Amygdala (tissue), 56 donors: Measurements from ENCODE around the gene RGS1.

Experiments used
- DNase-seq, 56 donors: peaks; one replicate each; lab custom pipeline; 2025; lab: John Stamatoyannopoulos, UW

Gene RGS1

DNA sequence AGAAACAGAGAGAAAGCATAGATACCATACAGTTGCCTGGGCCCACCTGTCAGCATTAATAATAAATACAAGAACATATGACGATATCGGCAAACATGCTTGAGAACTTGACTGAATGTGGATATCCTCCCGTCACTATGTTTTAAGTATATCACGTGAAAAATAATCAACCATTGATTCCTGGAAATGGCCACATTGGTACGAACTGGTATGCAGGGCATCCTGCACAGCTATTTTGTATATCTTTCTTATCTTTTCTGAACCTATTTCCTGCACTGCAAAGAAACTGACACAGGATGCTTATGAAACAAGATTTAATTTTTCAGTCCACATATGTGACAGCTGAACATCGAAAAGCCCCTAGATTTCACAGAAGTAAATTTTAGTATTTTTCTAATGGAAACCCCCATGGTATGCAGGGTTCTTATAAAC, 22.8 kb upstream of the RGS1 start:
- no peak for DNase-seq

DNA sequence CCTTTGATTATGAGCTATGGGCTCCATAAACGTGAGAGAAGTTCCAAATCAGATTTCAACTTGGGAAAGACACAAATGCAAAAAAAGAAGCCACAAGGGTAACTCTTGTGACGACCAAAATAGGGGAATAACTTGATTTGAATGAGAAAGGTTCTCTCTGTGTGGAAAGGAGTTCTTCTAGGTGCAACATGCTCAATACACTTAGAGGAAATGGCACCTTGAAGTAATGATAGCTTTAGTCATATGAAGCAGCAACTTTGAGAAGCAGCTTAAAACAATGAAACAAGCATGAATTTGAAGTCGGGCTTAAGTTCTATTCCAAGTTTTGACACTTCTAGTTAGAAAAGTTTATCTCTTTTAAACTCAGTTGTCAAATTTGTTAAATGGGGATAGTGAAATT, 21.8 kb upstream of the RGS1 start:
- no peak for DNase-seq

DNA sequence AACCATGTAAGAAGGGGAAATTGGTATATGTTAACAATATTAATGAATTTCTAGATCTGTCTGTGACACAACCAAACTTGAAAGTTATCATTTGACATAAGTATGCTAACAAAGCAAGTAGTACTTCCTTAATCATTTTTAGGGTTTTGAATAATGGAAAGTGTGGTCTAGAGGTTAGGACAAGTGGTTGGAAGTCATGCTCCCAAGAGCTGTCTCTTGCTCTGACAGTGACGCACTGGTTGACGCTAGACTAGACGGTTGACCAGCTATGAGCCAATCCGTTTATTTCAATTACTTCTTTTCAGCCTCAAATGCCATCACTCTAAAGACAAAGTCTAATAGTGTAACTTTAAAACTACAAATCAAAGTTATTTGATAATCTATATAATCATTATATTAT, 20.7 kb upstream of the RGS1 start:
- no peak for DNase-seq

DNA sequence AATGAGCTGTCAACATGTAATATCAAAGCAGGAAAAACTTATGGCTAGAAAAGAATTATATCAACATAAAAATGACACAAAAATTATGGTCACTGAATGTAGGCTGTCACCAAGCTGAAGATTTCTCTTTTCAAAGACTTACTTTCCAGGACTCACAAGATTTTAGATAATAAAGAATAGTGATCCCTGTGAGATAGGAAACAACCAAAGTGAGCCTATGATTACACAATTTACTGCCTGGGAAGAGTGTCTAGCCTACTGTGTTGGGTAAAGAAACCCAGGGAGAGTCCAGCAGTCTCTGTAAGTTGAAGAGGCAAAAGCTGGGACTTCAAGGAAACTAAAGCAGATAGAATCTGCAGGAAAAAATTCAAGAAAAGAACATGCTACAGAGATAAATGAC, 20.2 kb upstream of the RGS1 start:
- DNase-seq, result no peak

DNA sequence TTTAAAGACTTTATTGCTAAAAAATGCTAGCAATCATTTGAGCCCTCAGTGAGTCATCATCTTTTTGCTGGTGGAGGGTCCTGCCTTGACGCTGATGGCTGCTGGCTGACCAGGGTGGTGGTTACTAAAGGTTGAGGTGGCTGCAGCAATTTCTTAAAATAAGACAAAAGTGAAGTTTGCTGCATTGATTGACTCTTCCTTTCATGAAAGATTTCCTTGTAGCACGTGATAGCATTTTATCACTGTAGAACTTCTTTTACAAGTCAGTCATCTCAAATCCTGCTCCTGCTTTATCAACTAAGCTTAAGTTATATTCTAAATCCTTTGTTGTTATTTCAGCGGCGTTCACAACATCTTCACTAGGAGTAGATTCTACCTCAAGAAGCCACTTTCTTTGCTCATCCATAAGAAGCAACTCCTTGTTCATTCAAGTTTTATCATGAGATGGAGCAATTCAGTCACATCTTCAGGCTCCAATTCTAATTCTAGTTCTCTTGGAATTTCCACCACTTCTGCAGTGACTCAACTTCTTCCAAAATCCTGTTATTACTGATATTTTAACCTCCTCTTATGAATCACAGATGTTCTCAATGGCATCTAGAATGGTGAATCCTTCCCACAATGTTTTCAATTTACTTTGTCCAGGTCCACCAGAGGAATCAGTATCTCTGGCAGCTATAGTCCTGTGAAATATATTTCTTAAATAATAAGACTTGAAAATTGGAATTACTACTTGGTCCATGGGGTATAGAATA, 17.6 kb upstream of the RGS1 start:
- no peak for DNase-seq

DNA sequence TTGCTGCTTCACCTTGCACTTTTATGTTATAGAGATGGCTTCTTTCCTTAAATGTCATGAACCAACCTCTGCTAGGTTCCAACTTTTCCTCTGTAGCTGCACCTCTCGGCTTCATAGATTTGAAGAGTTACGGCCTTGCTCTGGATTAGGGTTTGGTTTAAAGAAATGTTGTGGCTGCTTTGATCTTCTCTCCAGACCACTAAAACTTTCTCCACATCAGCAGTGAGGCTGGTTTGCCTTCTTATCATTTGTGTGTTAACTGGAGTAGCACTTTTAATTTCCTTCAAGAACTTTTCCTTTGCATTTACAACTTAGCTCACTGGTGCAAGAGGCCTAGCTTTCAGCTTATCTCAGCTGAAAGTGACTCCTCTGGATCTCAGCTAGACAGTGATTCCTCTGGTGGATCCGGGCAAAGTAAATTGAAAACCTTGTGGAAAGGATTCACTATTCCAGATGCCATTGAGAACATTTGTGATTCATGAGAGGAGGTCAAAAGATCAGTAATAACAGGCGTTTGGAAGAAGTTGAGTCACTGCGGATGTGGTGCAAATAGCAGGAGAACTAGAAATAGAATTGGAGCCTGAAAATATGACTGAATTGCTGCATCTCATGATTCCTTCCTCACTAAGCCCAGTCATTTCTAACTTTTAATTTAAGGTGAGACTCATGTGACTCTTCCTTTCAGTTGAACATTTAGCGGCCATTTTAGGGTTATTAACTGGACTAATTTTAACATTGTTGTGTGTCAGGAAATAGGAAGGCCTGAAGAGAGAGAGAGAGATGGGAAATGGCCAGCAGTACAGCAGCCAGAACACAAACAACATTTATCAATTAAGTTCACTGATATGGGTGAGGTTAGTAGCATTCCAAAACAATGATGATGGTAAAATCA, 16.2 kb upstream of the RGS1 start:
- no peak for DNase-seq

DNA sequence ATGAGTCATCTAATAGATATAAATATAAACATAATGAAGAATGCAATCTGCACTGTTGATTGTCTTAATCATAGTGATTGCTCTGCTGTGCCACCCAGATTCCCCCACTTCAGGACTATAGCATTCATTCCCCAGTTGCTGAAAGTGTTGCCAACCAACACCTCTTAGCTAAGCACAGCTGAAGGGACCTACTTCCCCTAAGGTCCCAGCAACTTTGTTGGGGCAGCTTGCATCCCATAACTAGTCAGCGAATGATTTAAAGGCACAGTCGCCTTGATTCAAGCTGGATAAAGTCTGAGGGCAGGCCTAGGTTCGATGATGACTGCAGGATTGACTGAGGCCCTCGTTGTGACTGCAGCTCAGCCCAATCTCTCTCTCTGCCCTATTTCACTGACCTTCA, 14.3 kb upstream of the RGS1 start:
- no peak for DNase-seq

DNA sequence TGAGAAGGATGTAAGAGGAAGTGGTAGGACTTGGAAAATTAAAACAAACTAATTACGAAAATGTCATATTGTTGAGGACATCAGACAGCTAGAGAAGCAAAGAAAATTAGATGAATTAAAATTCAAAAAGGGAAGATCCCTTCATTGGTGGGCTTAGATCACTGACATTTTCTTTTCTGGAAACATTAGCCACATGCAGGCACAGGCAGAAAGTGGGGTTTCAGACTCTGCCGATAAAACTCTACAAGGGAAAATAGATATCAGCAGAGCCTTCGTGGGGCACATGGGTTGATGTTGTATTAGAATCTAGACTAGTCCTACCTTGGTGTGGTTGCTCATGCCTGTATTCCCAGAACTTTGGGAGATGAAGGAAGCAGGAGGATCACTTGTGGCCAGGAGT, 12.4 kb upstream of the RGS1 start:
- DNase-seq, result no peak

DNA sequence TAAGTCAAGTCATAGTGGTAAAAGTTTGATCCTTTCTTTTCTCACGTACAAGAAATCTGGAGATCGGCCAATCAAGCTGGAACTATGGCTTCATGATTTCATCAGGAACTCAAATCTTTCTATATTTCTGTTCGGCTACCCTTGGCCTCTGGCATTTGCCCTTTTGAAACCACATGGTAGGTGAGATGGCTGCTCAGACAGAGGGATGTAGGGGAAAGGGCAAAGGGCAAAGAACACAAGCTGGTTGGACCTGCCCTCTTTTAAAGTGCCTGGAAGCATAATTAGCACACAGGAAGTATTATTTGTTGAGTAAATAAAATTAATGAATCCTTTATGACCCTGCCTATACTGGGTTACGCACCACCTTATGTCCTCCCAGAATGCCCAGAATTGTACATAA, 11.5 kb upstream of the RGS1 start:
- no peak for DNase-seq

DNA sequence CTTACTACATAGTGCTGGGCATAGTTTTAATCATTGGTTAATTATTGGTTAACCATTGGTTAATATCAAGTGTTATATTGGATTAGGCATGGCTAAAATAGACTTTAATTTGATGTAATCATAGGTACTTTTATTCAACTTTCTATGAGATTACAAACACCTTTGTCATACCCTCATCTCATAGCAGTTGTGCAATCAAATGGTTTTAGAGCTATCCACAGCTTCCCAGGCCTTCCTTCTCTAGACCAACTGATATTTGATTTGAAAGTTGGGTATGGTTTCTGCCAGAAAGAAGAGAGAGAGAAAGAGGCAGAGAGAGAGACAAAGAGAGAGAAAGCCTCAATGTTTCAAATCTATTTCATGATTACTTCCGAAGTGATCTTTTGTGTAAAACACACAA, 9.6 kb upstream of the RGS1 start:
- no peak for DNase-seq

DNA sequence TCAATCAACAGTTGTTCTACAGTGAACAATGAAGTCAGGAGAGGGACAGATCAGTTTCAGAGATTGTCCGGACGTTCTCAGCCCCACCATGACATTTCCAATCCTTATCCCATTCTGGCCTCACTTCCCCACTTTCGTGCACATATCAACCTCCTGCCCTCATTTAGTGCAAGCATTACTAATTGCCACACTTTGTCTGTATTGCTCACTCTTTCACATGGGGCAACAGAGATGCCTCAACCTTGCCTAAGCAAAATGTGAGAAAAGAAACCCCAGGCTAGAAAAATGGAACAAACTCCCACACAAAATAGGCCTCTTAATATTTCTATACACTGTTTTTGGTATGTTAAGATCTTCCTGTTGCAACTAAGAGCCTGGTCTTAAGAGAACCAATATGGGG, 8.9 kb upstream of the RGS1 start:
- DNase-seq, result no peak

DNA sequence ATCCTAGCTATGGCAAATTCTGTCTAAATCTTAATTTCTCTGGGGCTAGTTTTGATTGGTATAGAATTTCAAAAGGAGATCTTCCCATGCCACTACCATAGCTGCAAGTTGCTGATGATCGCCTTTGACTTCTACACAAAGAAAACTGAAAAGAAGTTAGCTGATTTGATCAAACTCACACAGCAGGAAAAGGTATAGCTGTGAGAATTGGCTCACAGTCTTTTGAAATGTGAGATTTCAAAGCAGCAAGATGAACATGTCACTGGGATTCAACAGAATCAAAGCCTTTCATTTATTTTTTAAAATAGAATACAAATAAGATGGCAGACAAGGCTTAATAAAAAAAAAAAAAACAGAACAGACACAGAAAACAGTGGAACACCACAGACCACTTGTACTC, 7.5 kb upstream of the RGS1 start:
- DNase-seq, result no peak

DNA sequence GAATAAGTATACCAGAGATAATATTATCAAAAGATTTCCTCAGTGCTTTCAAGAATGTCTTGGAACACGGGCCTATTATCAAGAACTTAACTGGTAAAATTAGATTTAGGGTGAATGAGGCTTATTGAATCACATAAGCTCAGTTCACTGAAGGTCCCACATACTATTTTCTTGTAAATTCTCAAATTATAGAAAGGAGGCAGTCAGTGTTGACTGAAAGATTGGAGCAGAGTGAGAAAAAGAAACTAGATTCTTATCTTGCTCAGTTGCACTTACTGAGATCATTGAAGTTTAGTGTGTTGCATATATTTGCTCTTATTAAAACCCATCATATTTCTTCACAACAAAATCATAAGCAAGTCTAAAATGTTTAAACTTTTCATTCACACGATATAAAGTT, 3.9 kb upstream of the RGS1 start:
- no peak for DNase-seq

DNA sequence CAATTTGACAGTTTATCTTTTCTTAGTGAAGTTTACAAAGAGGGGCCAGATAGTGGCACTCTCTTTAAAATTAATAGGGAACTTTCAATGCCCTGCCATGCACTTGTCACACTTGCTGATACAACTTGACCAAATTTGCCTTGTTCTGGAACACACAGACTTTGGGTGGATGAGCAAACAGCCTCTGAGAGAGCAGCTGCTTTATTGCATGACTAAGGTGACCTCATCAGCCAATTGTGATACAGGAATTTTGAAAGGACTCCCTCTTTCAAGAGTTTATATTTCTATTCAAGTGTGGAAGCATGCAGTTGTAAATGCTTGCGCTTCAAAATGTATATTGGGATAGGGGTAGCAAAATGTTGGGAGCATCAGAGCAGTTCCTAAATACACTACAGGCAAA, 2.1 kb upstream of the RGS1 start:
- no peak for DNase-seq

DNA sequence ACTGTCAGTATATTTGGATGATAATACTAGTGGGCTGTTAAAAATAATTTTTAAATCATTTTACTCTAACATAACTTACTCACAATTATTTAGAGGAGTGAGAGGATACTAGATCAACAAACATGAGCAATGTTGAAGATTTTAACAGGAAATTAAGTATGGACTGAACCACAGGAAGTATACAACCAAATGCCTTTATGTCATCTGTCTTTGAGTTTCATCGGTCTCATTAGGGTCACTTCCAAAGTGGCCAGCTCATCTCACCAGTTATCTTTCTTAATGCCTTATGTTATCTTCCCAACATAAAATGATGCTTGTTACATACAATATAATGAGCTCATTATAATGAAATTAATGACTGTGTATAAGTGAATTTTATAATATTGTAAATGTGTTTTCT, 1.5 kb upstream of the RGS1 start:
- DNase-seq, result no peak

DNA sequence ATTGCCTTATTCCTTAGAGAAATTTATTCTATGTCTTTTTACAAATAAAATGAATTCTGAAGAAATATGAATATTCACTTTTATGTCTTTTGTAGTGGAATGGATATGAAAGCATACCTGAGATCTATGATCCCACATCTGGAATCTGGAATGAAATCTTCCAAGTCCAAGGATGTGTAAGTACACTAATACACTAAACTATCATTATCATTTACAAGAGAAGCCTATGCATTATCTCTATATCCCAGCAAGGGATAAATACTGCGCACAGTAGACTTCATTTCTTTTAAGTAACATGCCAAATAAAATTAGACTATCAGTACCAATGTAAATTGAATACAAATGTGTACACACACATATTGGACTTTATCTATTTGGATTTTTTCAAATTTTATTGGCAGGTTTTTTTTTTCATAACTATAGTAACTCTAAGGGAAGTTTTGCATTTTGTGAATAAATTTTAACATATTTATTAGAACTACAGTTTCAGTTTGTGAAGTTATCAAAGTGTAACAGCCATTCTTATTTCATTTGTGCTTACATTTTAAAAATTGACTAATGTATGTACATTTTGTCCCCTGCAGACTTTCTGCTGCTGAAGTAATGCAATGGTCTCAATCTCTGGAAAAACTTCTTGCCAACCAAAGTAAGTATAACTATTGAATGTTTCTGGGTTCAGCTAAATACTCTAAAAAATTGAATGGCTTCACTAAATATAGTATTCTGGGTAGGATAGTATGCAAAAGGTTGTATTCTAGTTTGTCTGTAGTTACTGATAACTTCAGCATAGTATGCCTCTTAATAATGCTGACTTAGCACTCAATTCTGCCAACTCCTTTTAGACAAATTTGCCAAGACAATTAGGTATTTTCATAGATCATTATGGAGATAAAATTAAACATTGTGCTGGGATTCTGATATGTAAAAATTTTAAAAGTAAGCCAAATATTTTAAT, 894 bp downstream of the RGS1 start:
- no peak for DNase-seq

DNA sequence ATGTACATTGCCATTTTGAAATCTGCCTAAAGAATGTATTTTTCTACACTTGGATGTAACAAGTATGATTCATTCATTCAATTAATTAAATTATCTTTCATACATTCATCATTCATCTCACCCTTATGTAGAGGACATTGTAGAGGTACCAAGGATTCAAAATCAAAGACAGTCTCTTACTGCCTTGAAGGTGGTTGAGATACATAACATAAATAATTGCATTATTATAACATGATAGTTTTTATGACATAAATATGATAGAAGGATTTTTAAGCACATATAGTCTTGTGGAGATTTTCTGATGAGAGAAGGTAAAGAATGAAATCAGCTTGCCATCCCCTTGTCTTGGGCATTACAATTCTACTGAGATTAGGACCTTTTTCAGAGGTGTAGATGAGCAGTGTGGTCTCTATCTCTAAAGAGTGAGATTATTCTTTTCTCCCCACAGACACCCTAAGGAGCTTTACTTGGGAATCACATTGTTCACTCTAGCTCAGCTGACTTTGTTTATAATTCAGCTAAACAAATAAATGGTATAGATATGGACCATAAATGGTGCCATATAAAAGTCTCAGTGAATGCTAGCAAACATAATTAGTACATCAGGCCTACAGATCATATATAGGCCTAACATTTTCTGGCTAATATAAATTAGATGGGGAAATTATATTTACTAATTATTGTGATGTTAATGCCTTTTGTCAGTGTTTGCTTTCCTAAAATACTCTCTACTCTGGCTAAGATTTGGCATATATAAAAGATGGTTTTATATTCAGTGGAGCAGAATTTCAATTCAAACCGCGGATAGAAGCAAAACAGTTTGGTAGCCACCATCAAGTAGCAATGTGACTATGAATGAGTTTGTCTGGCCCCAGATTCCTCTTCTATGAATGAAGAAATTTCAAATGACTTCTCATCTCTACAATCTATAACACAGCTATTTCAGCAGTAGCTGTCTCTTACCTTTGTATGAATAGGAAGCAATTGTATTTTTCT, 1.9 kb downstream of the RGS1 start:
- DNase-seq, result no peak

DNA sequence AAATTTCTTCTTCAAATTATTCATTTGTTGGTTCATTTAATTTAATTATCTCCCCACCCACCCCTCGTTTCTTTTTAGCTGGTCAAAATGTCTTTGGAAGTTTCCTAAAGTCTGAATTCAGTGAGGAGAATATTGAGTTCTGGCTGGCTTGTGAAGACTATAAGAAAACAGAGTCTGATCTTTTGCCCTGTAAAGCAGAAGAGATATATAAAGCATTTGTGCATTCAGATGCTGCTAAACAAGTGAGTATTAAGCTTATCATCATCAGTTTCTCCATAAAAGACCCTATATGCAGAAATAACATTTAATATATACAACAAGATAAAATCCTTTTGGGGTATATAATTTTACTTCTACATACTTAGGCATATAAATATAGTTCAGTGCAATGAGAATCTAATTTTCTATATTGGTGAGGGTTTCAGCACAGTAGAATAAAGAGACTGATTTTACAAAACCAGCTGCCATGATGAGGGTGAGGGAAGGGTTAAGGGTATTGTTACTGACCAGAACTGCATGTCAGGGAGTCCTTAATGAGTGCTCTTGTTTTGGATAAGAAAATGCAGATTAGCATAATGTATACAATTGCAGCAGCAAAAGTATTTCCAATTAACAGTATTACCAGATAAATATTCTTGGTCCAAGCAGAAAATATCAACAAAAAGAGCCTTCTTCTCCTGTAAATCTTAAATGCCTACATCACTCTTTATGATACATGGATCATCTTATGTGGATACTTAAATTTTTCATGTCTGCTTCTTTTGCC, 2.8 kb downstream of the RGS1 start:
- DNase-seq, result no peak
